Stimulated activated CD8-positive, alpha-beta memory T cell treated with anti-CD3 and anti-CD28 coated beads, Interleukin-4, amount 100 ng/mL, for 4 hours (primary cell): ENCODE data around the gene TUBA4B.

Source experiments
- DNase-seq, 2 donors: peaks; one replicate each; pipeline ENCODE4 v3.0.0-alpha.2; 2020; ENCODE audit warnings: low read depth in 2 of 2, low spot score in 1 of 2

TUBA4B gene

GRCh38 chr2:219314804-219315468, 61.9 kb downstream of the TUBA4B start:
- no peak for DNase-seq
